ENCODE data around the gene HPCAL1.

Gene HPCAL1

DNA sequence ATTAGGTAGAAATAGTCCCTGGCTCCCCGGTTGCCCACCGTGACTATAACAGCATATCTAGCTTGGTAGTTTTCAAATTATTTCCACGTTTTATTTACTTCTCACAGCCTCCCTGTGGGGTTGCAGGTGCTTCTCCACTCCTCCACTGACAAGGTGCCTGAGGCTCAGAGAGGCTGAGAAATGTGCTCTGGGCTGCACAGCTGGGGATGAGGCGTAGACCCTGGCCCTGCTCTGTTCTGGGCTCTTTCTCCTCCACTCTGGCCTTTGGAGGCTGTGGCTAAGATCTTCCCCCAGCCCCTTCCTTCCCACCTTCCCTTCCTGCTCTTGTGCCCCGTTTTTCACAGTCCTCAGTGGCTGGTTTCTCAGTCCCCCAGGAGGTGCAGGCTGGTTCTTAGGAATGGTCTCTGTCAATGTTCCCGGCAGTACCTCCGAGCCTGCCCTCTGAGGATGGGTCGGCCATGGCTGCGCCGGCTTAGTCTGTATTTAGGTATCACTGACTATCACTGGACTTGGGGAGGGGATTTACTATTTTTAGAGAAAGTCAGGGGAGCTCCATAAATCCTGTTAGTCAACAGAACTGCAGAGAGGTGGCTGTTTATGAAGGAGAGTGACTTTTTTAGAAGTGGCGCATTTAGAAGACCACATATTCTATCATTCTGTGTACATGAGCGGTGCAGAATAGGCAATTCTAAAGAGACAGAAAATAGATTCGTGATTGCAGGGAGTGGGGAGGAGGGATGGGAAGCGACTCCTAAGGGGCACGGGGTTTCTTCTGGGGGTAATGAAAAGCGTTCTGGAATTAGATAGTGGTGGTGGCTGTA is 35.0 kb downstream of the HPCAL1 start:
- DNase-seq (ENCODE audit: low read depth) = no peak

DNA sequence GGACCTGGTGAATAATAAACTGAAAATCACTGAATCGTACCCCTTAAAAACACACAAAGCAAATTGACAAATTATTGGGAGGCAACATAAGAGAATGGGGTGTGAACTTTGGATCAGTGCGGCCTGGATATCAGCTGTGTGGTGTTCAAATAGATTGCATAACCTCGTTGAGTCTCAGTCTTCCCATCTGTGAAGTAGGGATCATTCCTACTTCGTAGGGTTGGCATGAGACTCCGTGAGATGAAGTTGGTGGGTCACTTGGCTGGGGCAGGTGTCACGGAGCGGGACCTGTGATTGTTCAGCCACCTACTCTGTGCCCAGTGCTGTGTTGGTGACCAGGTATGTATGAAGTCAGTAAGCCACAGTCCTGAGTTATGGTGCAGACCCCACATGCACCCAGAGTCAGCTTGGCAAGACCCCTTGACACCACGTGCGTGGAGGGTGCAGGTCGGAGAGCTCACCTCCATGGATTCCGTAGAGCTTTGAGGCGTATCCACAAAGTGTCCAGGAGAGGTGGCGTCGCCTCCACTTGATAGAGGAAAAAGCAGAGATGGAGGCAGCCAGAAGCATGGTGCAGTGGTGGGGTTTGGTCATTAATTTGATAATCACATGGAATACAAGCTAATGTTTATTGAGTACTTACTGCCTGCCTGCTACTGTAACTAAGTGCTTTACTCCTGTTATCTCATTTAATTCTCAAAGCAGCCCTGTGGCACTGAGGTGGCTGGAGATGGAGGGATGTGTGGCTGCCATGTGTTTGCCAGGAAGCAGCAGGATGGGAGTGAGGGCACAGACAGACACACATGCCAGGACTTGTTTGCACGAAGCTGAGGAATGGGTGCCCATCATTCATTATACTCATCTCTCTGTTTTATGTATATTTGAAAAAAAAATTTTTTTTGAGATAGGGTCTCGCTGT is 35.8 kb downstream of the HPCAL1 start:
- DNase-seq (ENCODE audit: low read depth) = no peak

DNA sequence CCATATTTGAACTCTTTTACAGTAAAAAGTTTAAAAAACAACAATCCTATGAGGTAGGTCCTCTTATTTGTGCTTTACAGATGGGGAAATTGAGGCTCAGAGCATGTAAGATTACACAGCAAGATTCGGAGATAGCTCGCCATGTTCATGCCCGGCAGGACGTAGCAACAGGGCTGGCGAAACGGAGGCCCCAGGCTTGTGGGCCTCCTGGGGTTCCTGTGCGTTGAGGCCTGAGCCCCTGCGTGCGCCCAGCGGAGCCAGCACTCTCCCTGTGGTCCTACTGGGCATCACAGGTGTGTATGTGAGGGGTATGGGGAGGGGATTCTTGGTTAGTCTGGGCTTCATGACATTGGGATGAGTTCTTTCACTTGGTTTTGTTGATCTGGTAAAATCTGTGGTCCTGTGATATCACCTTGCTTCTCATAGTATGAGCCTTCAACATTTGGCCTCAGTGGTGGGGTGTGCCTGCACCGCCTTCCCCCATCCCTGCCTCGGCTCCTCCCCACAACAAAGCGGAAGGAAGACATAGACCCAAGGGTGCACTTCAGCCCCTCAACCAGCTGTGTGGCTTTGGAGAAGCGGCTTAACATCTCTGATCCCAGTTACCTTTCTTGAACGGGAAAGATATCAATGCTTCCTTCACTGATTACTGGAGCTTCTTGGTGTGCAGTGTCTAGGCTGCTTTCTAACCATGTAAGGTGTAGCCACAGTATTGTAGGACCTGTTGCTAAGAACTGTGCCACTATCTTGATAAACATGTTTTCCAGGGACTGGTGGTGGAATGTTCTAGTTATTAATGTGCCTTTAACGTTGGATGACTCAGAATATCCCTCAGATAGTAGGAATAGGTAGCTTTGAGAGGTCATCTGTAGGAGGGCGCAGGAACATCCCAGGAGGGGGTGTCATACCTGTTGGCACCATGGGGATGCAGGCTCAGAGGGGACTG is 37.2 kb downstream of the HPCAL1 start:
- no peak for DNase-seq (ENCODE audit: low read depth)

DNA sequence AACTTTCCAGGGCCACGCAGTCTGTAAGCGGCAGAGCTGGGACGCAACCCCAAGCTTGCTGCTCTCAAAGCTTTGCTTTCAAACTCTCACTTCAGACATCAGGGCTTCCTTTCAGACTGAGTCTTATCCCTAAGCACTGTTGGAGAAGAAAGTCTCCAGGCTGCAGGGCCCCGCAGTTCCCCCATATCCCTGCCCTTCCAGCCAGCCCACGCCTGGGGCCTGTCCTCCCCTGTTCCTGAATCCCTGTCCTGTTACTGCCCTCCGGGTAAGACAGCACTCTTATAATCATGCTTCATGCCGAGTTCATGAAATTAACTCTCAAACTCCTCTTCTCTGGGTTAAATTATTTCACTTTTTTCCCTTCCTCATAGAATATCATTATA is 37.9 kb downstream of the HPCAL1 start:
- DNase-seq (ENCODE audit: low read depth) = no peak

DNA sequence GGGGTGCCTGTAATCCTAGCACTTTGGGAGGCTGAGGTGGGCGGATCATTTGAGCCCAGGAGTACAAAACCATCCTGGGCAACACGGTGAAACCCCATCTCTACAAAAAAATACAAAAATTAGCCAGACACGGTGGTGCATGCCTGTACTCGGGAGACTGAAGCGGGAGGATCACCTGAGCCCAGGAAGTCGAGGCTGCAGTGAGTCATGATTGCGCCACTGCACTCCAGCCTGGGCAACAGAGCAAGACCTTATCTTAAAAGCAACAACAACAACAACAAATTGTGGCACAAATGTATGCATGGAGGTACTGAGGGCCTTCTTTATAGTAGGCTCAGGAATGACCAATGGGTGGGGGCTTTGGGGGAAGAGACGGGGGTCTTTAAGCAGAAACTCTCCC is 38.5 kb downstream of the HPCAL1 start:
- no peak for DNase-seq (ENCODE audit: low read depth)

DNA sequence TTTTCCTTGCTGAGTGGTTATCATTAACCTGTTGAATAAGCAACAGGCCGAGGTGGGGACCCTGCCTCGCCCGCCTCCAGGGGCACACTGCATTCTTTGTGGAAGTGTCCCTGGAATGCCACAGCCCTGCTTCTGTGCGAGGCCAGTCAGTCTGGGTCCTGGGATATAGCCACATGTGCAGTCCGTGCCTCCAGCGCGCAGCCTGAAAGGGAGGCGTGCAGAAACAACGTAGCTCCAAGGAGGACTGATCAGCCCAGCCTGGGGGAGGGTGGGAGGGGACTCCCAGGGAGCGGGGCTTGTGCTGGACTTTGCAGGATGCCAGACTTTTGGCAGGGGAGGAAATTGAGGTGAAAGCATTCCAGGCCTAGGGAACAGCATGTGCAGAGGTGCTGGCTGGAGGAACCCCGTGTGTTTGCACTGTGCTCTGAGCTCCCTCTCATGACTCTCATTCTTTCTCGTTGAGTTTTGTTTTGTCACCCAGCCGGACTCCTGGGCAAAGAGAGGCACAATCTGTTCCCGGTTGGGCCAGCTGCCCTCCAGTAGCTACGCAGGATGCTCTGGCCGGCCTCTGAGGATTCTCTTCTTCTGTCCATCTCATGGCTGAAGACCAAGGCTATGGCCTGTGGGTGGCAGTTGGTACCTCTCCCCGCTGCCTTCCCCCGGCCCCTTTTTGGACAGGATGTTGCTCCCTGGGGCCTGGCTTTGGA is 39.7 kb downstream of the HPCAL1 start:
- DNase-seq (ENCODE audit: low read depth) = no peak

DNA sequence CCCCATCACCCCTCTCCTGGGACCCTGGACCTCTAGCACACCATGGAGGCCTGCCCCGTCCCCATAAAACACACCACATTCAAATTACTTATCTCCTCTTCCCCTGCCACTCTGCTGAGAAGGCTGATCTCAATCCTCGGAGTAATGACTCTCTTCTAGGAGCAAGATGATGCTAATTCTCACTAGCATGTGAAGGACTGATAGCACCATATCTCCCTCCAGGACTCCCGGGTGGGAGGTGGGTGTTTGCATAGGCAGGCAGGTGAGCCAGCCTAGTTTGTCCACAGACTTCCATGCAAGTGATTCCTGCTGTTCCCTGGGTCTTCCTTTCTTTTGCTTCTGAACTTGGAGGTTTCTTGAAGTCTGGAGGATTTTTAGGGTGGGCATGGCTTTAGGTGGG is 40.5 kb downstream of the HPCAL1 start:
- no peak for DNase-seq (ENCODE audit: low read depth)

DNA sequence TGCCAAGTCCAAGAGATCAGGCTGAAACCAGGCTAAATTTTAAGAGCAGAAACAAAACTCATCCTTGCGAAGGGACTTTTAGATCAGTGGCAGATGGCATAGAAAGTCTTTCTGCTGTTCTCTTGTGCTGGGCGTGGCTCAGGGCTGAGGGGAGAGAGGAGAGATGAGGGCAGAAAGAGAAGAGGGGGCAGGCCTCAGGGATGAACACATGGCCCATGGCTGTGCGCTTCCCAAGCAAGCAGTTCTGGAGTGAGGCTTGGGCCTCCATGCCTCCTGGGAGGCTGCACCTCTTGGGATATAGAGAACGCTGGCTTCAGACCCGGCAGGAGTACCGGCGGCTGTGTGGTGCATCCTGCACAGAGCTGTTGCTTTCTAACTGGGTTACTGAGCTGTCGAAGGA is 41.0 kb downstream of the HPCAL1 start:
- no peak for DNase-seq (ENCODE audit: low read depth)

DNA sequence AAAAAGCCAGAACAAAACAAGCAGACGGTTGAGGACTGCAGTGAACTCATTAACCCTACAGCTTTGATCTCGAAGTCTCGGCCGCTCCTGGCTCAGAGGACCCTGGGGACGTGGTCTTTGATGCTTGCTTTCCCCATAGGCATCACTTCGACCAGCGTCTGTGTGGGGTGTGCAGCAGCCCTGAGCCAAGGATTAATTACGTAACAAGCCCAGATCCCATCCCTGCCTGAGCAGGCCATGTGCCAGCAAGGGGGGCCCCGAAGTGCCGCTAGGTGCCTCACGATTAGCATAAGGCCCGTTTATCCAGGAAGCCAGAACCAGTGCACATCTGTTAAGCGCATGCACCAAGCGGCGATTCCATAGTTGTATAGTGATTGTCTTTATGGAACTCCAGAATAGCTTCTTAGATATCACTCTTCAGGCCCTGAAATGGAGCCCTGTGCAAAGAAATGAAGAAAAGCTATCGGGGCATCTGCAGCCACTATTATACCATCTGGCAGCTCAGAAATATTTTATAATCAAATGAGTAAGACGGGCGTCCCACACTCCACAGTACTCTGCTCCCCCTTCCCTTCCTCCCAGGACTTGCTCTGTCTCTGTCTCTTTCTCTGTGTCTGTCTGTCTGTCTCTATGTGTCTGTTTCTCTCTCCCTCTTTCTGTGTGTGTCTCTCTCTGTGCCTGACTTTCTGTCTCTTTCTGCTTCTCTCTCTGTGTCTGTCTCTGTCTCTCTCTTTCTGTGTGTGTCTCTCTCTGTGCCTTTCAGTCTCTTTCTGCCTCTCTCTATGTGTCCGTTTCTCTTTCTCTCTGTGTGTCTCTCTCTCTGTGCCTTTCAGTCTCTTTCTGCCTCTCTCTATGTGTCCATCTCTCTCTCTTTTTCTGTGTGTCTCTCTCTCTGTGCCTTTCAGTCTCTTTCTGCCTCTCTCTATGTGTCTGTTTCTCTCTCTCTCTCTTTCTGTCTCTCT is 41.7 kb downstream of the HPCAL1 start:
- DNase-seq (ENCODE audit: low read depth) = no peak

DNA sequence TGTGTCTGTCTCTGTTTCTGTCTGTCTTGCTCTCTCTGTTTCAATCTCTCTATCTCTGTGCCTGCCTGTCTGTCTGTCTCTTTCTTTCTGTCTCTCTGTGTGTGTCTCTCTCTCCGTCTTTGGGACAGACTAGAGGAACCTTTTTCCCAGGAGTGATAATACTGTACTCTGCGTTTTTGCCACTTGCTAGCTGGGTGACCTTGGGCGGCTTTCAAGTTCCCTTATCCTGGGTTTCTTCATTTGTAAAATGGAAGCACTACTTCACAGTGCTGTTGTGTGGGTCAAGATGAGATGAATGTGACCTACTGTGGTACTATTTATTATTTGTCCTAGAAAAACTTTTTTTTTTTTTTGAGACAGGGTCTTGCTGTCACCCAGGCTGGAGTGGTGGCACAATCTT is 42.4 kb downstream of the HPCAL1 start:
- no peak for DNase-seq (ENCODE audit: low read depth)

DNA sequence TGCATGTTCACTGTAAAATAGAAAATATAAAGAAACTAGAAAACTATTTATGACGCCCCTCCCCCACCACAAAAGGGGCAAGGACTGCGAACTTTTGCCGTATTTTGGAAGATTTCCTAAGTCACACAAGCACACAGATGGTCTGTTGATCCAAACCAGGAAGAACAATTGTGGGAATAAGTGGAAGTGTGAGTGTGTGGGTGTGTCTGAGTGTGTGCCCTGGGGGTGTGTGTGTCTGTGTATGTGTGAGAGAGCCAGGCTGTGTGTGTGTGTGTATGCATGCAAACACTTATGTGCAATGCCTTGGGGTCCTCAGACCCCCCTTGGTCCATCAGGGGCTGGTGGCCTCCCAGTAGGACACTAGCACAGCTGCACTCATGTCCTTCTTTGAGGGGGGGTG is 43.1 kb downstream of the HPCAL1 start:
- DNase-seq (ENCODE audit: low read depth) = no peak

DNA sequence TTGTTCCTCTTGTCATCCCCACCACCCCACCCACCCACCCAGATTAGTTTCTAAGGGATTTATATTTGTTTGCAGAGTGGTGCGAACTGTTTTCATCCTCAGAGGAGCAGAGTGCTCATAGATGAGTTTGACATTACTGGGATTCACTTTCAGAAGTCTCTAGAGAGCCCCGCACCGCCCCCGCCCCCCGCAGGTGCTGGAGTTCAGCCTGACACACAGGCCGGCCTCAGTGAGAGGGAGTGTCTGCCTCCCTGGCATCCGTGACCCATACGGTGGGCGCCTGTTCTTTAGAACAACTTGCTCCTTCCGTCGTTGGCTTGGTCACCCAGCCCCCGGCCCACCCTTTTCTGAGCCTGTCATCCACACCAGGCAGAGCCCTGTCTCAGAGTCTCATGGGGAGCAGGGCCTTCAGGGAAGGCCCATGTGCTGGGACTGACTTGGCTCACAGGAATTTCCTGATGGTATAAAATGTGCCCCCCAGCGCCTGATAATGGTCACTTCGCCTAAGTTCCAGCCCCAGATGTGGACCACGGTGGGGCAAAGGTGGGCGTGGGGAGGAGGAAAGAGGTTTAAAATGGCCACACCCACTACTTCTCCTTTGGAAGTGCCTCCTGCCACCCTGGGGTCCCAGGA is 44.3 kb downstream of the HPCAL1 start:
- no peak for DNase-seq (ENCODE audit: low read depth)

DNA sequence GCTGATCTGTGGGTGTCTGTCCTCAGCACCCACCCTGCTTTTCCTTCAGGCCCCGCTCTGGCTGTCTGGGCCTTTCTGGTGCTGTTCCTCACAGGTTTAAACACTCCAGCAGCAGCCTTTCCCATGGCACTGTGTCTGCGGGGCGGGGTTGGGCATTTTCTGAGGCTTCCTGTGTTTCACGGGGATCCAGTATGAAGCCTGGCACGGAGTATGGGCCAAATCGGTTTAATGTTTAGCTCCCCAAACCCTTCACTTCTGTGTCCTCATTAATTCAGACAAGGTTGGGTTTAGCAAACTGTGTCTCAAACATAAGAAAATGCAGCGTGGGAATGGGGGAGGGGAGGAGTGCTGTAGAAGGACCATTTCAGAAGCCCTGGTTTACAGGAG is 44.9 kb downstream of the HPCAL1 start:
- no peak for DNase-seq (ENCODE audit: low read depth)

DNA sequence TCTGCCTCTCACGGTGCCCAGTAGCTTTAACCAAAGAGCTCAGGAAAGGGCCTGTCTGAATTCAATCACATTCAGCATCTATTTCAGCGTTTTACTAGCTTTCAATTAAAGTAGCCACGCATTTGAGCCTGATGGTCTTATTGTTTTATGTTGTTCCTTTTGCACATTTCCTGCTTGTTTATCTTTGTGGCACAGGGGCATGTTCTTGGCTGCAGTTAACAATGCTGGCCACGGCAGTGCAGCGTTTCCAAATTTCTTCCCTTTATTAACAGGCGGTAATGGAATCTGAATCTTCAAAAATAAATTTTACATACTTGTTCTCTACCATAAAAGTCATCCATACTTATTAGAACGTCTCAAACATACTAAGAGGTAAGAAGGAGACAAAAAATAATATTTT is 46.2 kb downstream of the HPCAL1 start:
- no peak for DNase-seq (ENCODE audit: low read depth)

DNA sequence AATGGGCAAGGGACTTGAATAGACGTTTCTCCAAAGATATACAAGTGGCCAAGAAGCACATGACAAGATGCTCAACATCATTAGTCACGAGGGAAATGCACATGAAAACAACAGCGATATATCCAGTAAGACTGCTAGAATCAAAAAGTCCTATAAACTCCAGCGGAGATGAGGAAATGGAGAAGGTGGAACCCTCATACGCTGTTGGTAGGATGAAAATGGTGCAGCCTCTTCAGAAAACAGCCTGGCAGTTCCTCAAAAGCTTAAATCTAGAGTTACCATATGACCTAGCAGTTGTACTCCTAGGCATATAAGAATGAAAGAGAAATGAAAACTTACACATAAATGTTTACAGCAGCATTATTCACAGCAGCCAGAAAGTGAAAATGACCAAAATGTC is 48.1 kb downstream of the HPCAL1 start:
- no peak for DNase-seq (ENCODE audit: low read depth)

DNA sequence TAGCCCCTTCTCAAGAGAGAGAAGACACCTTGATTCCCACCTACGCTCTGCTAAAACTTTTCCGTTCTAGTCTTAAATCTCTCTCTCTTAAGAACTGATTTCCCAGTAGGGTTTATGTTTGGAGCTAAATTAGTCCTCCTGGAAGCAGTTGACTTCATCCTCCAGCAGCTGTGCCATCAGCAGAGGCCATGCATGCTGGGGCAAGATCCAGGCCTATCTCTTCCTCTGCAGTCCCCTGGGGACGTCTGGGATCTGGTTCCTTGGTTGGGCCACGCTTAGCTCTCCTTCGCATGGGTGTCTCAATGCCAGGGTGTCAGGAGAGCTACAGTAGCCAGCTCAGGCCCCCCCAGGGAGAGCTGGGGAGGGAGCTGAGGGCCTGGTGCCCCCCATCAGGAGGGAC is 49.7 kb downstream of the HPCAL1 start:
- no peak for DNase-seq (ENCODE audit: low read depth)

DNA sequence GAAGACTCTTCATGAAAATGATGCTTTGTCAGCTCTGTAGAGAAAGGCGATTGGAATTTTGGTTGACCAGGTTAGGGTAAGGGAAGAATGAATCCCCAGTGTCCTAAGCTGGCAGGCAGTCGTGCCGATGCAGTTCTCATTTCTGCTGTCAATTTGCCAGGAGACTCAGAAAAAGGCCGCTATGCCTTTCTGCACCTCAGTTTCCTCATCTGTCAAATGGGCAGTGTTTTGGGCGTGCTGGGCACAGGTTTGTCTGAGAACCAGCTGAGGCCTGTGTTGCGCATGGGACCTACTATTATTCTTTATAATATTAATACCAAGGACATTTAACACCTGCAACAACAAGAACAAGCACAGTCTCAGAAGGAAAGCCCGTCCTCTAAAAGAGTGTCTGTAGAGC is 50.3 kb downstream of the HPCAL1 start:
- no peak for DNase-seq (ENCODE audit: low read depth)

DNA sequence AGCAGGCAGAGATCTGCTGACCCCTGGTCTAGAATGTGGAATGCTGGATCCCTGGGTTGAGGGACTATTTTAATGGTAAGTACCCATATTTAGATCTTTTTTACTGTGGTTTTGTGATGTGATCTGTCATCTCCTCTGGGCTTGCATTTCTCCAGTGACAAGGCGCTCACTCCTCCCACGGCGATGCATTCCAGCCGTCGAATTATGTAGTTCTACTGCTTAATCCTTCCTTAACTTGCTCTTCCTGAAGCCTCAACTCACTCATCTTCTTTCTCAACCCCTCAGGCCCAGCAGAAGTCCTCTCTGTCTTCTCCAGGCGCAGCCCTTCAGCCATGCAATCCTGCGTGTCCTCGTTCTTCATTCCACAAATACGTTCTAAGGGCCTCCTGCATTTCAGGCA is 51.2 kb downstream of the HPCAL1 start:
- DNase-seq (ENCODE audit: low read depth) = no peak

DNA sequence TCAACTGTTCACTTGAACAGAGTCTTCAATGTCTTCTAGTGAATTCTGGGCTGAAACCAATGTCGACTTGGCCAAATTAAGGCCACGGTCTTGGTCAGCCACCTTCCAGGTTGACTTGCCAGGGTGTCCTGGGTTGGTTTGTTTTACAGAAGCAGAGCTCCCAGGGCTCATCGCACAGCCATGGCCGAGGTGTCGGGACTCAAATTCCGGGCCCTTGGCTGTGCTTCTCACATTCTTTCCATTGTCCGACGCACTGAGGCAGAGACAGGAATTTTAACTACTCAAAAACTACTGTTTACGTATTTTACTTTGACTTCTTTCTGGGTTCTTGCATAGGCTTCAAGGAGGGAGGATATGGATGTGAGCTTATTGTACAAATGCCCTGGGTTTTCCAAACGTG is 51.7 kb downstream of the HPCAL1 start:
- DNase-seq (ENCODE audit: low read depth) = no peak

Data from HS-5 (cell line).